Common myeloid progenitor, CD34-positive (primary cell): Measurements from ENCODE around the gene XYLT2.

Experiments used
- CTCF ChIA-PET: fragments of 350-600 bp; sonication (Branson Sonifier 250); formaldehyde crosslinking; loops from one replicate; lab custom pipeline; 2021; ENCODE audit warnings: antibody characterized with exemption; lab: Charles Lee
- POLR2A ChIA-PET: fragments of 350-600 bp; sonication (Branson Sonifier 250); formaldehyde crosslinking; loops from one replicate; lab custom pipeline; 2021; ENCODE audit warnings: antibody characterized with exemption; lab: Charles Lee
- DNase-seq, 3 donors: peaks; one replicate each; pipeline versions ENCODE4 v3.0.0 to v3.0.0-alpha.2; 2013
- H3K27ac ChIP-seq, 2 experiments: 1 replicate in 1 of 2; 2 replicates in 1 of 2; pipeline ENCODE4 v1.7.0; 2013; ENCODE audit warnings: inconsistent platforms in 2 of 2, low read length in 2 of 2, mild to moderate bottlenecking in 2 of 2, low read depth in 1 of 2, moderate library complexity in 1 of 2; ENCODE audit not compliant: severe bottlenecking in 2 of 2, insufficient read depth in 1 of 2, poor library complexity in 1 of 2
- H3K27me3 ChIP-seq, 5 experiments: replicated peaks in 2 of 5; 1 replicate in 3 of 5; 2 replicates in 2 of 5; pipeline versions ENCODE4 v1.6.1 to v1.7.0; 2013; ENCODE audit warnings: low read length in 4 of 5, mild to moderate bottlenecking in 2 of 5, moderate library complexity in 2 of 5, inconsistent platforms in 1 of 5; ENCODE audit not compliant: insufficient read depth in 5 of 5, control insufficient read depth in 4 of 5
- H3K36me3 ChIP-seq, 4 experiments: 1 replicate in 2 of 4; 2 replicates in 2 of 4; pipeline versions ENCODE4 v1.6.1 to v1.7.0; 2013; ENCODE audit warnings: low read length in 3 of 4, control low read depth in 1 of 4, mild to moderate bottlenecking in 1 of 4; ENCODE audit not compliant: control insufficient read depth in 4 of 4, insufficient read depth in 4 of 4
- H3K4me1 ChIP-seq, 4 experiments: 1 replicate in 3 of 4; 2 replicates in 1 of 4; pipeline versions ENCODE4 v1.6.1 to v1.7.1; 2013; ENCODE audit warnings: low read length in 3 of 4, mild to moderate bottlenecking in 3 of 4, control low read depth in 1 of 4, inconsistent platforms in 1 of 4, moderate library complexity in 1 of 4; ENCODE audit not compliant: control insufficient read depth in 4 of 4, insufficient read depth in 4 of 4; ENCODE audit errors: control extremely low read depth in 1 of 4
- H3K4me3 ChIP-seq, 7 experiments: 1 replicate in 4 of 7; 2 replicates in 3 of 7; pipeline versions ENCODE4 v1.5.1 to v1.7.0; 2013; ENCODE audit warnings: mild to moderate bottlenecking in 7 of 7, low read length in 6 of 7, moderate library complexity in 6 of 7, inconsistent platforms in 2 of 7, low read depth in 2 of 7, control low read depth in 1 of 7; ENCODE audit not compliant: insufficient read depth in 4 of 7, control insufficient read depth in 1 of 7; ENCODE audit errors: extremely low read depth in 1 of 7
- H3K9me3 ChIP-seq, 5 experiments: 1 replicate in 4 of 5; 2 replicates in 1 of 5; pipeline versions ENCODE4 v1.6.1 to v1.7.1; 2013; ENCODE audit warnings: low read length in 4 of 5, mild to moderate bottlenecking in 2 of 5, inconsistent platforms in 1 of 5, low read depth in 1 of 5, moderate library complexity in 1 of 5; ENCODE audit not compliant: control insufficient read depth in 4 of 5, insufficient read depth in 2 of 5; ENCODE audit errors: control extremely low read depth in 1 of 5
- WGBS: methylation state at CpG from one replicate; pipeline ENCODE4 v1.1.5; 2013; ENCODE audit not compliant: insufficient coverage; 5-methylcytosine and 5-hydroxymethylcytosine counted together

The XYLT2 gene

DNA sequence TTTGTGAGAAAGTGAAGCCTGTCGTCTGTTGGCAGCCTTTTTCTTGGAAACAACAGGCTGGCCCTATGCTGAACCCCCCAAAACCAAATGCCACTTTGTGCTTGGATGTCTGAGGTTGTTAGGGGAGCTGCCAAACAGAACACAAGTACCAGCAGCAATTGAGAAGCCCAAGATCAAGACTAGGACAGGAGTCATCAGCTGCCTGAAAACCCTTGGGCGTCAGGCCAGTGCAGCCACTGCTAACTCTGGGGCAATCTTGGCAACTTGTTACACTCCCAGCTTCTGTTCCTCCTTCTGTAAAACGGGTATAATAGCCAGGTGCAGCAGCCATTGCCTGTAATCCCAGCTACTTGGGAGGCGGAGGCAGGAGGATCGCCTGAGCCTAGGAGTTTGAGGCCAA lies 60.7 kb downstream of the XYLT2 start:
- Histone ChIP-seq H3K36me3 (no peaks in the 10 kb centered on the region), H3K27me3 (peaks cover 0 to 2% (median 0%) of the 10 kb centered on the region in 5 experiments), H3K4me1 (no peaks in the 10 kb centered on the region), H3K4me3 (no peak overlapping the region), H3K27ac (no peak overlapping the region), H3K9me3 (no peaks in the 10 kb centered on the region)
- 80% methylated on average over 3 of the region's 5 CpGs for WGBS
- ChIA-PET POLR2A (no interaction called here), CTCF (interaction anchor here (2.8 kb wide), 1 partner anchor 9 kb away, joined by 13 read pairs; the partner anchor contains the start of gene LRRC59)
- DNase-seq, result no peak

DNA sequence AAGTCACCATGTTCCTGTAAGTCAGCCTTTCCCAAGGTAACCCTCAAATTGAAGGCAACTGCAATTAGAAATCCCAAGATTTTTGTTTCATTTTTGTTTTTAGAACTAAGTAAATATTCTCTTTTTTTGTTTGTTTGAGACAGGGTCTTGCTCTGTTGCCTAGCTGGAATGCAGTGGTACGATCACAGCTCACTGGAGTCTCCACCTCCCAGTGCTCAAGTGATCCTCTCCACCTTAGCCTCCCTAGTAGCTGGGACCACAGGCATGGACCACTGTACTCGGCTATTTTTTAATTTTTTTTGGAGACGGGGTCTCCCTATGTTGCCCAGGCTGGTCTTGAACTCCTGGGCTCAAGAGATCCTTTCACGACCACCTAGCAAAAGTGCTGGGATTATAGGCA lies 62.0 kb downstream of the XYLT2 start:
- DNase-seq, result no peak
- Histone ChIP-seq H3K27me3 (peaks cover 0 to 2% (median 0%) of the 10 kb centered on the region in 5 experiments), H3K36me3 (no peaks in the 10 kb centered on the region), H3K27ac (no peak overlapping the region), H3K9me3 (no peaks in the 10 kb centered on the region), H3K4me3 (no peak overlapping the region), H3K4me1 (no peaks in the 10 kb centered on the region)
- POLR2A ChIA-PET, result no interaction called here
- CTCF ChIA-PET, result interaction anchor here (2.8 kb wide), 1 partner anchor 10 kb away, joined by 13 read pairs; the partner anchor contains the start of gene LRRC59
- 100% methylated on average over 2 of the region's 4 CpGs for WGBS
